Activated T-cell treated with anti-CD3 and anti-CD28 coated beads, Interleukin-2, amount 50 U/mL, for 72 hours (primary cell): ENCODE results near the gene GPR176. TPM values are rescaled to one million over a fixed set of nuclear protein-coding genes. Genes with fewer than 3 reads are reported as not detected.

ENCODE experiments used
- ATAC-seq, 2 donors: fragments of 150-1000 bp; cut with Tn5 transposase; replicated peaks in 1 of 2; 2 replicates each; pipeline ENCODE4 v1.10.0; 2021; ENCODE audit warnings: moderate library complexity in 2 of 2, mild to moderate bottlenecking in 1 of 2
- DNase-seq, 2 donors: peaks; one replicate each; pipeline ENCODE4 v3.0.0; 2021 to 2022; ENCODE audit warnings: mixed read lengths in 1 of 2
- H3K27ac Mint-ChIP-seq: one replicate; pipeline ENCODE4 v1.8.0; 2022; ENCODE audit warnings: mild to moderate bottlenecking, moderate library complexity, mixed read lengths
- H3K27me3 Mint-ChIP-seq: one replicate; pipeline ENCODE4 v1.8.0; 2022; ENCODE audit warnings: low read depth, mixed read lengths
- H3K36me3 Mint-ChIP-seq, 2 donors: one replicate each; pipeline ENCODE4 v1.8.0; 2022; ENCODE audit warnings: mixed read lengths in 2 of 2, mild to moderate bottlenecking in 1 of 2; ENCODE audit not compliant: insufficient read depth in 2 of 2
- H3K4me1 Mint-ChIP-seq: one replicate; pipeline ENCODE4 v1.8.0; 2022; ENCODE audit warnings: low read depth, mixed read lengths
- H3K4me3 Mint-ChIP-seq, 2 donors: one replicate each; pipeline ENCODE4 v1.8.0; 2022; ENCODE audit warnings: mild to moderate bottlenecking in 2 of 2, mixed read lengths in 2 of 2, moderate library complexity in 2 of 2
- H3K9me3 Mint-ChIP-seq, 2 donors: one replicate each; pipeline ENCODE4 v1.8.0; 2022; ENCODE audit warnings: mixed read lengths in 2 of 2
- total RNA-seq, 2 donors: library from RNA; stranded (reverse); gene quantifications; one replicate each; pipeline ENCODE4 v1.2.3, GENCODE V29; 2022

The GPR176 gene
- total RNA-seq, 2 donors from 2014 or later: 0.41 to 0.72 TPM

GRCh38 chr15:39801641-39802309, 118.3 kb downstream of the GPR176 start:
- Mint-ChIP-seq H3K9me3 (no peaks in the 10 kb centered on the region), H3K4me1 (no peaks in the 10 kb centered on the region), H3K27ac (no peak overlapping the region), H3K27me3 (peaks cover 25% of the 10 kb centered on the region), H3K4me3 (no peak overlapping the region), H3K36me3 (no peaks in the 10 kb centered on the region)
- ATAC-seq: peak in 1 of 2 donors; percentile 48
- DNase-seq: peak in 1 of 2 donors; percentile 14

GRCh38 chr15:39799552-39800011, 120.5 kb downstream of the GPR176 start:
- no peak for ATAC-seq
- no peaks in the 10 kb centered on the region for H3K36me3 Mint-ChIP-seq
- H3K9me3 Mint-ChIP-seq: no peaks in the 10 kb centered on the region
- H3K4me3 Mint-ChIP-seq: no peak overlapping the region
- no peak overlapping the region for H3K27ac Mint-ChIP-seq
- H3K4me1 Mint-ChIP-seq: no peaks in the 10 kb centered on the region
- peaks cover 46% of the 10 kb centered on the region for H3K27me3 Mint-ChIP-seq
- no peak for DNase-seq

GRCh38 chr15:39798382-39798781, 121.7 kb downstream of the GPR176 start:
- H3K9me3 Mint-ChIP-seq: no peaks in the 10 kb centered on the region
- no peaks in the 10 kb centered on the region for H3K36me3 Mint-ChIP-seq
- no peak overlapping the region for H3K27ac Mint-ChIP-seq
- H3K4me1 Mint-ChIP-seq: no peaks in the 10 kb centered on the region
- no peak overlapping the region for H3K4me3 Mint-ChIP-seq
- DNase-seq (no peak), ATAC-seq (no peak)
- H3K27me3 Mint-ChIP-seq: peaks cover 54% of the 10 kb centered on the region

GRCh38 chr15:39797407-39797806, 122.7 kb downstream of the GPR176 start:
- Mint-ChIP-seq H3K9me3 (no peaks in the 10 kb centered on the region), H3K4me3 (no peak overlapping the region)

GRCh38 chr15:39796601-39797000, 123.5 kb downstream of the GPR176 start:
- Mint-ChIP-seq H3K4me3 (no peak overlapping the region), H3K27ac (no peak overlapping the region), H3K4me1 (no peaks in the 10 kb centered on the region), H3K27me3 (peaks cover 64% of the 10 kb centered on the region), H3K9me3 (no peaks in the 10 kb centered on the region), H3K36me3 (no peaks in the 10 kb centered on the region)
- DNase-seq (no peak), ATAC-seq (no peak)

More at GRCh38 chr15:39797407-39797806, 122.7 kb downstream of the GPR176 start:
- ATAC-seq (no peak), DNase-seq (no peak)
- Mint-ChIP-seq H3K27ac (no peak overlapping the region), H3K27me3 (peaks cover 62% of the 10 kb centered on the region), H3K36me3 (no peaks in the 10 kb centered on the region), H3K4me1 (no peaks in the 10 kb centered on the region)

- DNase-seq (no peak), ATAC-seq (no peak)
- Mint-ChIP-seq H3K4me3 (no peak overlapping the region), H3K4me1 (no peaks in the 10 kb centered on the region), H3K27ac (no peak overlapping the region), H3K36me3 (no peaks in the 10 kb centered on the region), H3K27me3 (peaks cover 60% of the 10 kb centered on the region), H3K9me3 (no peaks in the 10 kb centered on the region)
These were observed 124.6 kb downstream of the GPR176 start for GRCh38 chr15:39795486-39795885.

GRCh38 chr15:39794954-39795353, 125.1 kb downstream of the GPR176 start:
- no peak overlapping the region for H3K27ac Mint-ChIP-seq
- H3K4me1 Mint-ChIP-seq: no peaks in the 10 kb centered on the region
- ATAC-seq: no peak
- no peaks in the 10 kb centered on the region for H3K9me3 Mint-ChIP-seq
- no peaks in the 10 kb centered on the region for H3K36me3 Mint-ChIP-seq
- H3K27me3 Mint-ChIP-seq: peaks cover 55% of the 10 kb centered on the region
- H3K4me3 Mint-ChIP-seq: no peak overlapping the region
- DNase-seq: no peak

GRCh38 chr15:39793923-39794322, 126.1 kb downstream of the GPR176 start:
- ATAC-seq (no peak), DNase-seq (no peak)
- peaks cover 47% of the 10 kb centered on the region for H3K27me3 Mint-ChIP-seq
- H3K9me3 Mint-ChIP-seq: no peaks in the 10 kb centered on the region
- H3K4me1 Mint-ChIP-seq: peaks cover 1% of the 10 kb centered on the region
- H3K36me3 Mint-ChIP-seq: no peaks in the 10 kb centered on the region
- no peak overlapping the region for H3K4me3 Mint-ChIP-seq
- no peak overlapping the region for H3K27ac Mint-ChIP-seq

GRCh38 chr15:39792844-39793335, 127.2 kb downstream of the GPR176 start:
- DNase-seq: no peak
- no peak for ATAC-seq
- no peak overlapping the region for H3K27ac Mint-ChIP-seq
- no peaks in the 10 kb centered on the region for H3K36me3 Mint-ChIP-seq
- H3K9me3 Mint-ChIP-seq: no peaks in the 10 kb centered on the region
- peaks cover 11% of the 10 kb centered on the region for H3K4me1 Mint-ChIP-seq
- no peak overlapping the region for H3K4me3 Mint-ChIP-seq
- peaks cover 47% of the 10 kb centered on the region for H3K27me3 Mint-ChIP-seq

- H3K27ac Mint-ChIP-seq: no peak overlapping the region
- no peak for DNase-seq
- H3K27me3 Mint-ChIP-seq: peaks cover 43% of the 10 kb centered on the region
- peaks cover 18% of the 10 kb centered on the region for H3K4me1 Mint-ChIP-seq
- no peak for ATAC-seq
- H3K4me3 Mint-ChIP-seq: no peak overlapping the region
- no peaks in the 10 kb centered on the region for H3K9me3 Mint-ChIP-seq
- H3K36me3 Mint-ChIP-seq: no peaks in the 10 kb centered on the region
These were observed 127.8 kb downstream of the GPR176 start for GRCh38 chr15:39792025-39792843.

- DNase-seq (no peak), ATAC-seq (no peak)
- no peak overlapping the region for H3K27ac Mint-ChIP-seq
- H3K9me3 Mint-ChIP-seq: no peaks in the 10 kb centered on the region
- peaks cover 38% of the 10 kb centered on the region for H3K4me1 Mint-ChIP-seq
- no peaks in the 10 kb centered on the region for H3K36me3 Mint-ChIP-seq
- H3K4me3 Mint-ChIP-seq: no peak overlapping the region
- peaks cover 19% of the 10 kb centered on the region for H3K27me3 Mint-ChIP-seq
These were observed 130.3 kb downstream of the GPR176 start for GRCh38 chr15:39789736-39790135.

GRCh38 chr15:39788800-39789565, 131.1 kb downstream of the GPR176 start:
- no peaks in the 10 kb centered on the region for H3K9me3 Mint-ChIP-seq
- H3K27ac Mint-ChIP-seq: peak overlapping the region; percentile 58
- H3K4me1 Mint-ChIP-seq: peaks cover 46% of the 10 kb centered on the region
- no peaks in the 10 kb centered on the region for H3K36me3 Mint-ChIP-seq
- ATAC-seq (no peak), DNase-seq (no peak)
- H3K4me3 Mint-ChIP-seq: peak overlapping the region in 1 of 2 donors; percentile 51
- peaks cover 12% of the 10 kb centered on the region for H3K27me3 Mint-ChIP-seq

- peak overlapping the region; percentile 82 for H3K27ac Mint-ChIP-seq
- ATAC-seq (peak; percentile 85 to 86), DNase-seq (peak; percentile 22 to 27)
- H3K9me3 Mint-ChIP-seq: no peaks in the 10 kb centered on the region
- peaks cover 1% of the 10 kb centered on the region in 2 donors for H3K36me3 Mint-ChIP-seq
- peaks cover 8% of the 10 kb centered on the region for H3K27me3 Mint-ChIP-seq
- H3K4me1 Mint-ChIP-seq: peaks cover 52% of the 10 kb centered on the region
- H3K4me3 Mint-ChIP-seq: peak overlapping the region; percentile 20 to 51
These were observed 132.0 kb downstream of the GPR176 start for GRCh38 chr15:39788108-39788507.
